Activated naive CD4-positive, alpha-beta T cell treated with anti-CD3 and anti-CD28 coated beads for 36 hours (primary cell): ENCODE results near the gene CPNE9. TPM values are rescaled to one million over a fixed set of nuclear protein-coding genes. Genes with fewer than 3 reads are reported as not detected.

Experiments used
- CTCF ChIA-PET: fragments of 350-600 bp; sonication (Branson Sonifier 250); formaldehyde crosslinking; loops from one replicate; lab custom pipeline; 2021; ENCODE audit warnings: antibody characterized with exemption; lab: Charles Lee
- DNase-seq: peaks from one replicate; pipeline ENCODE4 v3.0.0-alpha.2; 2020
- H3K27ac Mint-ChIP-seq: one replicate; pipeline ENCODE4 v1.8.0; 2021; ENCODE audit warnings: mild to moderate bottlenecking, mixed read lengths
- H3K27me3 Mint-ChIP-seq: one replicate; pipeline ENCODE4 v1.8.0; 2021; ENCODE audit warnings: low read depth, mixed read lengths
- H3K36me3 Mint-ChIP-seq: one replicate; pipeline ENCODE4 v1.8.0; 2021; ENCODE audit warnings: low read depth, mixed read lengths
- H3K4me1 Mint-ChIP-seq: one replicate; pipeline ENCODE4 v1.8.0; 2021; ENCODE audit warnings: low read depth, mixed read lengths
- H3K4me3 Mint-ChIP-seq: one replicate; pipeline ENCODE4 v1.8.0; 2021; ENCODE audit warnings: mild to moderate bottlenecking, moderate library complexity, mixed read lengths
- H3K9me3 Mint-ChIP-seq: one replicate; pipeline ENCODE4 v1.8.0; 2021; ENCODE audit warnings: mixed read lengths
- intact Hi-C: fragments of 100-400 bp; cut with micrococcal nuclease; formaldehyde crosslinking; loops from one replicate; pipeline ENCODE4 v1.15.1; 2023
- total RNA-seq, 2 experiments: library from RNA; stranded (reverse); gene quantifications; one replicate each; pipeline ENCODE4 v1.2.3, GENCODE V29; 2021

The CPNE9 gene
- total RNA-seq, 2 experiments from 2014 or later, result not detected

DNA sequence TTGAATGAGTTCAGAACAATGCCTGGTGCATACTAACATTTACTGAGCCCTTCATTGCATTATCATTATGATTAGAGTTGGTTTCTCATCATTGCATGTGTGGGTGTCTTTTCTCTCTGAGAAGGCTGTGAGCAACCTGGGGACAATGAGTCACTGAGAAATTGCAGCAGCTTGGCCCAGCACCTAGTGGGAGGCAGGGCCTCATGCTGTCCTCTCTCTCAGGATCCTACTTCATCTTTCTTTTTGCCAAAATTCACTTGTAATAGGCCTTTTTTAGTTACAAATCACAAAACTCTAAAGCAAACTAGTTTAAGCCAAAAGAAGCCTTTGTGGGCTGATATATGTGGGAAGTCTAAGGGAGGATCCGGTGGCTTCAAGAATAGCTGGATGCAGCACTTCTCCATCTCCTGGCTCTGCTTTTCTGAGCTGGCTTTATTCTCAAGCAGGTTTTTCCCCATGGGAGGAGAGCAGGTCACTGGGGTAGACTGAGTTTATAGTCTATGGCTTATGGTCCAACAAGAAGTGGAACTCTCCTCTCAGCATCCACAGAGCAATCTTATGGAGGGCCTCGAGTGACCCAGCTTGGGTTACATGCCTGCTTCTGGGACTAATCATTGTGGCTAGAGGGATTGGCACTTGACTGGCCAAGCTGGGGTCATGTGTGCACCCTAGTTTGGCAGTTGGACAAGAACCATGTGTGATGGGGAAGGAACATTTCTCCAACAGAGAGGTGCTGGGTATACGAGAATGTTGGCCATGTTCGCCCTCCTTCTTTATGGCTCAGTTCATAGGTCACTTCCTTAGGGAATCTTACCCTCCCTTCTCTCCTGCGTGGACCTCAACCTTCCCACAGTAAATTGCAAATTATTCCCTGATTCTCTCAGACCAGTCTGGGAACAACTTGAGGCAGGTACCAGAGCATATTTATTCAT lies 74.8 kb downstream of the CPNE9 start:
- intact Hi-C loops, result loop anchor here (1.0 to 2.0 kb wide), 8 partner anchors 9 to 424 kb away; partner anchors contain the start of genes BRPF1, CAMK1, JAGN1 and TADA3
- peak overlapping the region; percentile 27 for H3K4me3 Mint-ChIP-seq
- no peaks in the 10 kb centered on the region for H3K27me3 Mint-ChIP-seq
- H3K27ac Mint-ChIP-seq, result peak overlapping the region; percentile 91
- H3K36me3 Mint-ChIP-seq, result peaks cover 17% of the 10 kb centered on the region
- CTCF ChIA-PET, result interaction anchor here (0.6 to 2.4 kb wide), 9 partner anchors 8 to 562 kb away, joined by 3 to 7 read pairs (median 4); partner anchors contain the start of genes ARPC4, CAMK1, OGG1 and TADA3
- H3K9me3 Mint-ChIP-seq, result no peaks in the 10 kb centered on the region
- peaks cover 56% of the 10 kb centered on the region for H3K4me1 Mint-ChIP-seq
- peak; percentile 86 for DNase-seq

DNA sequence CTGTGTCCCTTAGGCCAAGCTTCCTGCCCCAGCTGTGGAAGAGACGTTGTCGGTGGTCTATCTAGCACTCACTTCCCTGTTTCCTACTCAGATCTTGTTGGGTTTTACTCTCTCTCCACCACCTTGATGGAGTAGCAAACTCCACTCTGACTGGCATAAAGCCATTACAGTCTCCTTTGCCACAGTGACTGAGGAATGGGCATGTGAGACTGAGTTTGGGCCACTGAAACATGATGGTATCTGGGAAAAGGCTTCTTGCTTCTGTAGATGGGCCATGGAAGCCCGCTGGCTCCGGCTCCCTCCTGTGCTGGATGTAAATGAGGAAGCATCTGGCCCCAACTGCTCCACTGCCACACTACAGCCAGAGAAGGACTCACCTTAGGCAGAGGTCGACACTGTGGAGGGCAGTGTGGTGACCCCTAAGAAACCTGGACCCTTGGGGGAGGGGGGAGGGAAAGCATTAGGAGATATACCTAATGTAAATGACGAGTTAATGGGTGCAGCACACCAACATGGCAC lies 75.5 kb downstream of the CPNE9 start:
- no peak overlapping the region for H3K4me3 Mint-ChIP-seq
- H3K27ac Mint-ChIP-seq, result peak overlapping the region; percentile 91
- peaks cover 23% of the 10 kb centered on the region for H3K36me3 Mint-ChIP-seq
- H3K27me3 Mint-ChIP-seq, result no peaks in the 10 kb centered on the region
- no peaks in the 10 kb centered on the region for H3K9me3 Mint-ChIP-seq
- H3K4me1 Mint-ChIP-seq, result peaks cover 56% of the 10 kb centered on the region
- CTCF ChIA-PET, result interaction anchor here (0.9 to 1.8 kb wide), 2 partner anchors 9 to 276 kb away, joined by 4 to 6 read pairs; no protein-coding TSS in a partner anchor
- no peak for DNase-seq
- intact Hi-C loops, result loop anchor here (2.0 kb wide), 1 partner anchor 414 kb away; no protein-coding TSS in a partner anchor

Other genes with a start within 250 kb of the CPNE9 start
- not detected for gene LHFPL4, start 150.0 kb upstream of the CPNE9 start, total RNA-seq
- gene MTMR14, start 54.3 kb upstream of the CPNE9 start, total RNA-seq, result 10 to 100 TPM; 30.8 to 33.6 TPM
- gene BRPF1, start 27.9 kb downstream of the CPNE9 start, total RNA-seq, result 10 to 100 TPM; 16.8 to 19.4 TPM
- gene OGG1, start 46.1 kb downstream of the CPNE9 start, total RNA-seq, result 10 to 100 TPM; 26.1 to 28.5 TPM
- gene CAMK1, start 66.1 kb downstream of the CPNE9 start, total RNA-seq, result 10 to 100 TPM; 18.9 to 19.5 TPM
- gene TADA3, start 88.6 kb downstream of the CPNE9 start, total RNA-seq, result 10 to 100 TPM; 62.4 to 67.6 TPM
- 100 to 1,000 TPM; 141 to 144 TPM for gene ARPC4, start 89.2 kb downstream of the CPNE9 start, total RNA-seq
- 10 to 100 TPM; 46.3 to 47.1 TPM for gene TTLL3, start 106.4 kb downstream of the CPNE9 start, total RNA-seq
- gene RPUSD3, start 140.2 kb downstream of the CPNE9 start, total RNA-seq, result 10 to 100 TPM; 82.0 to 83.7 TPM
- not detected for gene CIDEC, start 176.4 kb downstream of the CPNE9 start, total RNA-seq
- 10 to 100 TPM; 11.7 to 13.6 TPM for gene JAGN1, start 186.8 kb downstream of the CPNE9 start, total RNA-seq
- gene IL17RE, start 199.0 kb downstream of the CPNE9 start, total RNA-seq, result under 1 TPM; 0.24 to 0.25 TPM
- under 1 TPM; 0.21 to 0.44 TPM for gene IL17RC, start 213.3 kb downstream of the CPNE9 start, total RNA-seq
- 10 to 100 TPM; 15.7 to 19.9 TPM for gene CRELD1, start 230.0 kb downstream of the CPNE9 start, total RNA-seq
- gene PRRT3, start 248.6 kb downstream of the CPNE9 start, total RNA-seq, result 1 to 10 TPM; 5.8 to 6.7 TPM